ENCODE measurements around the gene SQSTM1. TPM values are rescaled to one million over a fixed set of nuclear protein-coding genes. Genes with fewer than 3 reads are reported as not detected.
A peak's percentile ranks its signal among the peaks of the same experiment; 100 is the strongest.

SQSTM1 gene
- total RNA-seq, 1 experiment from 2014 or later, result 78.5 TPM

DNA sequence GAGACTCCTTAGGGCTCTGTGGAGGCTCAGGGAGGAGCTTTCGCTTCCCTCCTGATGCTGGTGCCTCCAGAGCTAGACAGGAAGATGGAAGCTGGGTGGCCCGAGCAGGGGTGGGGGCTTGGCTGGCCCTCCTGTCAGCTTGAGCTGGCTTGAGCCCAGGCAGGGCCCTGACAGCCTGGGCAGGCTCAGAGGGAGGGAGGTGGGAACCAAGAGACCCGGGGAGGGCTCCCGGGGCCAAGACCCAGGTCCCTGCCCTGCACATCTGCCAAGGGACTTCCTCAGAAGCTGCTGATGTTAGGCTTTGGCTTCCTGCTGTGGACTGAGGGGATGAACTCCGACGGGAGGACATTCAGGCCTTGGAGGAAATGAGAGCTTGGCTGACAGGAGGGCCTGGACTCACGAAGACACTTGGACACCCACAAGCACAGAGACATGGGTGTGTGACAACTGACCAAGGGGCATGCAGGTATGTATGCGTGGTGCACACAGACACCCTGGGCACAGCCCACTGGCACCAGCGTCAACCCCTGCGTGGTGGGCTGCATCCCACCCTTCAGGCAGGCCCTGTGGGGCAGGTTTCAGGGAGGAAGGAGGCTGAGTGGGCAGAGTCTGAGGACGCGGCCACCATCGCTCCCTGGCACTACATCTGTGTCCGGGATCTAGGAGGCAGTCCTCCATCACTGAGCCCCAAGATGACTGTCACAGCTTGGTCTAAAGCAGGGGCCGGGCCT, 28.7 kb upstream of the SQSTM1 start (continued):
- no peak for TF ChIP-seq AR (CRISPR knock-in tag; IDR thresholded peaks at IDR 0.05)
- TF ChIP-seq, protein P1, sequence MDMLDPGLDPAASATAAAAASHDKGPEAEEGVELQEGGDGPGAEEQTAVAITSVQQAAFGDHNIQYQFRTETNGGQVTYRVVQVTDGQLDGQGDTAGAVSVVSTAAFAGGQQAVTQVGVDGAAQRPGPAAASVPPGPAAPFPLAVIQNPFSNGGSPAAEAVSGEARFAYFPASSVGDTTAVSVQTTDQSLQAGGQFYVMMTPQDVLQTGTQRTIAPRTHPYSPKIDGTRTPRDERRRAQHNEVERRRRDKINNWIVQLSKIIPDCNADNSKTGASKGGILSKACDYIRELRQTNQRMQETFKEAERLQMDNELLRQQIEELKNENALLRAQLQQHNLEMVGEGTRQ (CRISPR knock-in tag; IDR thresholded peaks at IDR 0.05), result no peak

DNA sequence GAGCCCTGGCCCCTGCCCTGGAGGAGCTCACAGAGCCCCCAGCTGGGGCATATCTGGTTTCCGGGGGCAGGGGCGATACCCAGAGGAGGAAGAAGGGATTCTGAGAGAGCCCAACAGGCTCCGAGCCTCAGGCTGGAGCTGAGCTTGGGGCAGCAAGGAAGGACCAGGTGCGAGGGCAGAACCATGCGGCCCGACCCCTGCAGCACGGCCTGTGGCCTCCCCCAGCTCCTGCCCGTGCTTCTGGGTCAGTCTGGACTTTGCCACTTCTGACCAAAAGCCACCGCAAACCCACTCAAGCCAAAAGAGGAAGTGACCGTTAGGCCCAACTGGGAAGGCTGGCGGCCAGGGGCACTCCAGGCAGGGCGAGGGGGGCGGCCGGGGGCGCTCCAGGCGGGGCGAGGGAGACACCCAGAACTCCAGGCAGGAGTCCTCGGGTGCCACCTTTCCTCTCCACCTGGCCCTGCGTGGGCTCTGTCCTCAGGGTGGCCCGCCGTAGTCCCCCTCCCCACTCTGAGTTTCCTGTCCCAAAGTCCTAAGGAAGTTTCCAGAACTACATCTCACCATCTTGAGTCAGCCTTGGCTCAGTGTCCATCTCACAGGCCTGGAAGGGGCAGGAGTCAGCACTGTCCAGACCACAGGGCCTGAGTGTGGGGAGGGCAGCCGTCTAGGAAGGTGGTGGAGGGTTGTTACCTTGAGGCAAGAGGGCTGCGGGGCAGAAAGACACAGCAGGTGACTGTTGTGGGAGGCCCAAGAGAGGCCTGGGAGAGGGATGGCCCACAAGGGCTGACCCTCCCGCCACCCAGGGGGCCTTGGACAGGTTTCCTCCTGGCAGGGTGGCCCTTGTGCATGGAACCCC, 27.9 kb upstream of the SQSTM1 start:
- DNase-seq (ENCODE audit: low spot score) (no peak), ATAC-seq (no peak)
- POLR2A ChIA-PET, result interaction anchor here (0.8 kb wide), 1 partner anchor 19 kb away, joined by 10 read pairs; no protein-coding TSS in a partner anchor
- H3K36me3 Mint-ChIP-seq, result peaks cover 10% of the 10 kb centered on the region
- H3K27ac Mint-ChIP-seq, result no peak overlapping the region
- no peak overlapping the region for H3K4me3 Mint-ChIP-seq
- H3K27me3 Mint-ChIP-seq (ENCODE audit: low read depth), result peaks cover 2% of the 10 kb centered on the region; the same call in 1 of the 2 replicates
- no peak for TF ChIP-seq ESRRA (CRISPR knock-in tag; IDR thresholded peaks at IDR 0.05; ENCODE audit: borderline replicate concordance)
- no peak for TF ChIP-seq ZNF423 (CRISPR knock-in tag; IDR thresholded peaks at IDR 0.05)
- TF ChIP-seq, protein P1 (CRISPR knock-in tag; IDR thresholded peaks at IDR 0.05), result no peak
- TF ChIP-seq, protein P2, sequence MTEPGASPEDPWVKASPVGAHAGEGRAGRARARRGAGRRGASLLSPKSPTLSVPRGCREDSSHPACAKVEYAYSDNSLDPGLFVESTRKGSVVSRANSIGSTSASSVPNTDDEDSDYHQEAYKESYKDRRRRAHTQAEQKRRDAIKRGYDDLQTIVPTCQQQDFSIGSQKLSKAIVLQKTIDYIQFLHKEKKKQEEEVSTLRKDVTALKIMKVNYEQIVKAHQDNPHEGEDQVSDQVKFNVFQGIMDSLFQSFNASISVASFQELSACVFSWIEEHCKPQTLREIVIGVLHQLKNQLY (CRISPR knock-in tag; IDR thresholded peaks at IDR 0.05), result no peak
- TF ChIP-seq CREM (CRISPR knock-in tag; IDR thresholded peaks at IDR 0.05), result no peak
- no peak for TF ChIP-seq NR1H2 (CRISPR knock-in tag; IDR thresholded peaks at IDR 0.05)
- TF ChIP-seq, protein P3, sequence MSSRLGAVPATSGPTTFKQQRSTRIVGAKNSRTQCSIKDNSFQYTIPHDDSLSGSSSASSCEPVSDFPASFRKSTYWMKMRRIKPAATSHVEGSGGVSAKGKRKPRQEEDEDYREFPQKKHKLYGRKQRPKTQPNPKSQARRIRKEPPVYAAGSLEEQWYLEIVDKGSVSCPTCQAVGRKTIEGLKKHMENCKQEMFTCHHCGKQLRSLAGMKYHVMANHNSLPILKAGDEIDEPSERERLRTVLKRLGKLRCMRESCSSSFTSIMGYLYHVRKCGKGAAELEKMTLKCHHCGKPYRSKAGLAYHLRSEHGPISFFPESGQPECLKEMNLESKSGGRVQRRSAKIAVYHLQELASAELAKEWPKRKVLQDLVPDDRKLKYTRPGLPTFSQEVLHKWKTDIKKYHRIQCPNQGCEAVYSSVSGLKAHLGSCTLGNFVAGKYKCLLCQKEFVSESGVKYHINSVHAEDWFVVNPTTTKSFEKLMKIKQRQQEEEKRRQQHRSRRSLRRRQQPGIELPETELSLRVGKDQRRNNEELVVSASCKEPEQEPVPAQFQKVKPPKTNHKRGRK (CRISPR knock-in tag; IDR thresholded peaks at IDR 0.05; ENCODE audit: borderline replicate concordance), result no peak
- H3K9me3 Mint-ChIP-seq, result peaks cover 6% of the 10 kb centered on the region; the same call in 1 of the 2 replicates
- peaks cover 18% of the 10 kb centered on the region for H3K4me1 Mint-ChIP-seq
- CTCF ChIA-PET, result interaction anchor here (1.1 to 5.7 kb wide), 3 partner anchors 9 to 30 kb away, joined by 4 to 39 read pairs (median 13); no protein-coding TSS in a partner anchor

DNA sequence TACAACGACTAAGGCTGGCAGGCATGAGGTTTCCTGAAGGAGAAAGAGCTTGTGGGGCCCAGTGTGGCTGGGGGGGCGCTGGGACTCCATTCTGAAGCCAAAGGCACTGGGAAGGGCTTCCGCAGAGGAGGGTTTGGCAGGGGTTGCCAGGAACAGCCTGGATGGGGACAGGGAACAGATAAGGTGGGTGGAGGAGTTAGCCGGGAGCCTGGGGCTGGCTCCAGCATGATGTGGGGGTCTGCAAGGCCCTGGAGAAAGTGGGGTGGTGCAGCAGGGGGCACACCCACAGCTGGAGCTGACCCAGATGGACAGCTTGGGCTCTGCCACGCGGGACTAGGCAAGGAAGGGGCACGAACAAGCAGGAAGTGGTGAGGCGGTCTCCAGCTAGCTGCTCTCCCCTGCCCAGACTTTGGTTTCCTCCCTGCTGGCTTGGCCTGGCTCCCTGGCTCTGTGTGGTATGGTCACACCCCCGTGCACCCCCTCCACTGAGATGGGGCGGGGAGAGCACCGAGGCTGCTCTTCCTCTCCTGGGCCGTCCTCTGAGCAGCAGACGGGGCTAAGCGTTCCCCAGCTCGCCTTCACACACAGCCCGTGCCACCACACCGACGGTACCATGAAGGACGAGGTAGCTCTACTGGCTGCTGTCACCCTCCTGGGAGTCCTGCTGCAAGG, 27.1 kb upstream of the SQSTM1 start, which contains the start of gene LTC4S:
TSS of gene LTC4S (plus strand) at position 519 of the 672 bp plus-strand sequence. CDS start at position 614, 95 bp downstream.
- H3K4me3 Mint-ChIP-seq, result peak within 1 kb of the TSS; percentile 67
- DNase-seq (ENCODE audit: low spot score), result no peak
- peaks cover 4% of the 10 kb centered on the region; the same call in 1 of the 2 replicates for H3K9me3 Mint-ChIP-seq
- TF ChIP-seq E2F1 (CRISPR knock-in tag; IDR thresholded peaks at IDR 0.05) (no peak), MAX (CRISPR knock-in tag; IDR thresholded peaks at IDR 0.05) (no peak), TEAD1 (CRISPR knock-in tag; IDR thresholded peaks at IDR 0.05) (no peak), ZNF317 (CRISPR knock-in tag; IDR thresholded peaks at IDR 0.05; ENCODE audit: borderline replicate concordance, low read depth) (no peak)
- no peak within 1 kb of the TSS for H3K27ac Mint-ChIP-seq
- peaks cover 18% of the 10 kb centered on the region for H3K4me1 Mint-ChIP-seq
- H3K36me3 Mint-ChIP-seq, result peaks cover 7% of the 10 kb centered on the region
- POLR2A ChIA-PET, result interaction anchor here (0.8 kb wide), 1 partner anchor 18 kb away, joined by 10 read pairs; no protein-coding TSS in a partner anchor
- 0 out of 2 replicates have a peak, but pooled peaks cover under 1% of the 10 kb centered on the region for H3K27me3 Mint-ChIP-seq (ENCODE audit: low read depth)
- CTCF ChIA-PET, result interaction anchor here (2.9 to 5.7 kb wide), 2 partner anchors 8 to 31 kb away, joined by 13 to 39 read pairs; no protein-coding TSS in a partner anchor
- no peak for ATAC-seq

Data from WTC11 (cell line).